H1 (cell line): ENCODE results near the gene INPP5K. TPM values are rescaled to one million over a fixed set of nuclear protein-coding genes. Genes with fewer than 3 reads are reported as not detected.
A peak's percentile ranks its signal among the peaks of the same experiment; 100 is the strongest.

Source experiments
- CTCF ChIA-PET: fragments of 300-600 bp; sonication (Branson Sonifier 250); formaldehyde crosslinking; loops from one replicate; lab custom pipeline; 2021; ENCODE audit not compliant: partially characterized antibody; lab: Charles Lee
- POLR2A ChIA-PET: fragments of 300-600 bp; sonication (Branson Sonifier 250); formaldehyde crosslinking; loops from one replicate; lab custom pipeline; 2021; ENCODE audit warnings: inconsistent platforms; ENCODE audit not compliant: partially characterized antibody; lab: Charles Lee
- DNase-seq, 2 experiments: peaks; one replicate each; pipeline versions ENCODE4 v3.0.0 to v3.0.0-alpha.2; 2010 to 2022; ENCODE audit warnings: low spot score in 2 of 2, low read depth in 1 of 2, mixed read lengths in 1 of 2
- FAIRE-seq: peaks from 2 replicates; lab custom pipeline; 2011; peaks lifted over from hg19 to GRCh38; lab: Jason Lieb, UNC
- H2AFZ ChIP-seq: 2 replicates; pipeline ENCODE4 v1.8.1; 2012; ENCODE audit warnings: low read length, inconsistent platforms
- H2AK5ac ChIP-seq: 2 replicates; pipeline ENCODE4 v1.6.1; 2013; ENCODE audit warnings: low read depth, low read length
- H2BK120ac ChIP-seq: replicated peaks from 2 replicates; pipeline ENCODE3; 2013; ENCODE audit warnings: low read depth, low read length, inconsistent platforms
- H2BK12ac ChIP-seq: 2 replicates; pipeline ENCODE4 v1.6.1; 2013; ENCODE audit warnings: low read depth, low read length
- H2BK15ac ChIP-seq: 2 replicates; pipeline ENCODE4 v1.6.1; 2013; ENCODE audit warnings: low read length
- H2BK20ac ChIP-seq: 2 replicates; pipeline ENCODE4 v1.6.1; 2013; ENCODE audit warnings: low read length
- H2BK5ac ChIP-seq: 2 replicates; pipeline ENCODE4 v1.6.1; 2013; ENCODE audit warnings: low read depth, low read length
- H3K14ac ChIP-seq: 2 replicates; pipeline ENCODE4 v1.6.1; 2013; ENCODE audit warnings: inconsistent platforms; ENCODE audit not compliant: insufficient read length
- H3K18ac ChIP-seq: 2 replicates; pipeline ENCODE4 v1.6.1; 2013; ENCODE audit warnings: low read length; ENCODE audit errors: extremely low read depth
- H3K23ac ChIP-seq: 2 replicates; pipeline ENCODE4 v1.6.1; 2013; ENCODE audit warnings: inconsistent platforms; ENCODE audit not compliant: insufficient read length
- H3K23me2 ChIP-seq: 2 replicates; pipeline ENCODE4 v1.6.1; 2013; ENCODE audit warnings: low read depth, low read length
- H3K27ac ChIP-seq: 2 replicates; pipeline ENCODE4 v1.6.1; 2011; ENCODE audit warnings: low read depth, low read length, inconsistent platforms
- H3K27me3 ChIP-seq, 4 experiments: replicated peaks in 1 of 4; 1 replicate in 1 of 4; 2 replicates in 3 of 4; pipeline versions ENCODE4 v1.6.1 to v1.8.1; 2011 to 2013; ENCODE audit warnings: low read length in 3 of 4, mild to moderate bottlenecking in 3 of 4, inconsistent platforms in 2 of 4, mixed read lengths in 2 of 4, moderate library complexity in 1 of 4; ENCODE audit not compliant: control insufficient read depth in 3 of 4, insufficient read depth in 3 of 4; ENCODE audit errors: extremely low read depth in 1 of 4
- H3K36me3 ChIP-seq, 4 experiments: 2 replicates each; pipeline versions ENCODE4 v1.6.1 to v1.8.1; 2011 to 2013; ENCODE audit warnings: mild to moderate bottlenecking in 4 of 4, low read length in 3 of 4, moderate library complexity in 2 of 4, control low read depth in 1 of 4, inconsistent platforms in 1 of 4; ENCODE audit not compliant: insufficient read depth in 4 of 4, control insufficient read depth in 2 of 4
- H3K4ac ChIP-seq: replicated peaks from 2 replicates; pipeline ENCODE3; 2013; ENCODE audit warnings: low read length, low read depth, mixed read lengths, inconsistent platforms; ENCODE audit not compliant: insufficient read length
- H3K4me1 ChIP-seq, 4 experiments: replicated peaks in 1 of 4; 1 replicate in 1 of 4; 2 replicates in 3 of 4; pipeline versions ENCODE4 v1.6.1 to v1.8.1; 2011 to 2013; ENCODE audit warnings: low read length in 3 of 4, inconsistent platforms in 2 of 4, mixed read lengths in 1 of 4; ENCODE audit not compliant: insufficient read depth in 4 of 4, control insufficient read depth in 3 of 4
- H3K4me2 ChIP-seq, 2 experiments: 2 replicates each; pipeline versions ENCODE4 v1.6.1 to v1.8.1; 2011 to 2013; ENCODE audit warnings: low read depth in 2 of 2, low read length in 2 of 2, control low read depth in 1 of 2, inconsistent platforms in 1 of 2, mild to moderate bottlenecking in 1 of 2; ENCODE audit not compliant: insufficient read depth in 1 of 2
- H3K4me3 ChIP-seq, 4 experiments: fragments of 200-600, 300-600 bp in 1 of 4; sonication (generic), shearing (Covaris generic), sonication (Bioruptor Twin) in 1 of 4; 2 replicates each; pipeline versions ENCODE4 v1.5.1 to v1.8.1; 2011 to 2016; ENCODE audit warnings: low read length in 4 of 4, low read depth in 3 of 4, control low read depth in 2 of 4, inconsistent platforms in 2 of 4, mild to moderate bottlenecking in 2 of 4, mixed read lengths in 1 of 4, moderate library complexity in 1 of 4; ENCODE audit not compliant: insufficient read depth in 2 of 4; ENCODE audit errors: extremely low read depth in 1 of 4
- H3K56ac ChIP-seq: replicated peaks from 2 replicates; pipeline ENCODE3; 2013; ENCODE audit warnings: low read depth, mild to moderate bottlenecking, mixed read lengths, low read length, inconsistent platforms; ENCODE audit not compliant: insufficient read length
- H3K79me1 ChIP-seq: 2 replicates; pipeline ENCODE4 v1.6.1; 2013; ENCODE audit warnings: low read depth, low read length, control low read depth
- H3K79me2 ChIP-seq, 2 experiments: 2 replicates each; pipeline versions ENCODE4 v1.6.1 to v1.8.1; 2012 to 2013; ENCODE audit warnings: low read length in 2 of 2, mild to moderate bottlenecking in 2 of 2, inconsistent platforms in 1 of 2; ENCODE audit not compliant: insufficient read depth in 2 of 2, control insufficient read depth in 1 of 2
- H3K9ac ChIP-seq, 4 experiments: replicated peaks in 1 of 4; 1 replicate in 1 of 4; 2 replicates in 3 of 4; pipeline versions ENCODE4 v1.6.1 to v1.8.1; 2011 to 2013; ENCODE audit warnings: low read depth in 3 of 4, low read length in 3 of 4, control low read depth in 2 of 4, mild to moderate bottlenecking in 2 of 4, moderate library complexity in 2 of 4, inconsistent platforms in 1 of 4; ENCODE audit errors: extremely low read depth in 1 of 4
- H3K9me3 ChIP-seq, 2 experiments: 2 replicates each; pipeline versions ENCODE4 v1.6.1 to v1.8.1; 2012 to 2013; ENCODE audit warnings: mild to moderate bottlenecking in 2 of 2, moderate library complexity in 2 of 2, control low read depth in 1 of 2, inconsistent platforms in 1 of 2, low read depth in 1 of 2, low read length in 1 of 2, mixed read lengths in 1 of 2; ENCODE audit not compliant: insufficient read depth in 2 of 2
- H4K20me1 ChIP-seq, 2 experiments: replicated peaks in 1 of 2; 2 replicates each; pipeline versions ENCODE3 to v1.8.1; 2011 to 2013; ENCODE audit warnings: inconsistent platforms in 2 of 2, low read length in 2 of 2, mild to moderate bottlenecking in 1 of 2; ENCODE audit not compliant: insufficient read depth in 2 of 2, control insufficient read depth in 1 of 2
- H4K5ac ChIP-seq: 2 replicates; pipeline ENCODE4 v1.6.1; 2013; ENCODE audit warnings: low read length, low read depth, mixed read lengths, inconsistent platforms; ENCODE audit not compliant: insufficient read length
- H4K8ac ChIP-seq: 2 replicates; pipeline ENCODE4 v1.8.0; 2013; ENCODE audit warnings: mild to moderate bottlenecking, moderate library complexity, low read length, inconsistent platforms; ENCODE audit not compliant: insufficient read depth; ENCODE audit errors: extremely low read depth
- H4K91ac ChIP-seq: replicated peaks from 2 replicates; pipeline ENCODE3; 2013; ENCODE audit warnings: low read length, mixed read lengths, inconsistent platforms; ENCODE audit not compliant: insufficient read length
- CBX8 ChIP-seq: fragments of 300-800, 300-1000 bp; sonication (generic); IDR thresholded peaks from 2 replicates; pipeline ENCODE4 v1.7.1; 2016; ENCODE audit warnings: low read depth, low read length, borderline replicate concordance
- CHD2 ChIP-seq: IDR thresholded peaks from 2 replicates; pipeline ENCODE4 v1.6.1; 2012; ENCODE audit warnings: low read length, improper control_type of control experiment
- EGR1 ChIP-seq: IDR thresholded peaks from 2 replicates; pipeline ENCODE4 v1.6.1; 2011; ENCODE audit warnings: low read depth, low read length, borderline replicate concordance
- GABPA ChIP-seq: IDR thresholded peaks from 2 replicates; pipeline ENCODE4 v1.6.1; 2011; ENCODE audit warnings: mild to moderate bottlenecking, low read length, moderate library complexity, borderline replicate concordance; ENCODE audit not compliant: insufficient read depth
- GTF2F1 ChIP-seq: IDR thresholded peaks from 2 replicates; pipeline ENCODE4 v1.6.1; 2012; ENCODE audit warnings: low read depth, low read length, improper control_type of control experiment, borderline replicate concordance
- HDAC6 ChIP-seq: IDR thresholded peaks from one replicate; pipeline ENCODE4 v1.7.1; 2012; ENCODE audit warnings: low read depth, mild to moderate bottlenecking, inconsistent platforms, low read length, moderate library complexity
- KDM5A ChIP-seq: fragments of 200-600 bp; IDR thresholded peaks from 2 replicates; pipeline ENCODE4 v1.7.1; 2012; ENCODE audit warnings: mild to moderate bottlenecking, low read length, inconsistent platforms, mixed read lengths
- POLR2A ChIP-seq, 2 experiments: IDR thresholded peaks; 1 replicate in 1 of 2; 2 replicates in 1 of 2; pipeline ENCODE4 v1.6.1; 2011; ENCODE audit warnings: low read depth in 2 of 2, low read length in 2 of 2, mild to moderate bottlenecking in 2 of 2; ENCODE audit errors: control extremely low read depth in 1 of 2
- RAD21 ChIP-seq, 2 experiments: IDR thresholded peaks in 1 of 2; conservative IDR thresholded peaks in 1 of 2; 2 replicates each; pipeline ENCODE4 v1.6.1; 2011; ENCODE audit warnings: low read depth in 2 of 2, low read length in 2 of 2, improper control_type of control experiment in 1 of 2, inconsistent platforms in 1 of 2, mild to moderate bottlenecking in 1 of 2, moderate library complexity in 1 of 2
- SIX5 ChIP-seq: IDR thresholded peaks from 2 replicates; pipeline ENCODE4 v1.6.1; 2011; ENCODE audit warnings: mild to moderate bottlenecking, low read depth, low read length
- SP1 ChIP-seq: IDR thresholded peaks from 2 replicates; pipeline ENCODE4 v1.6.1; 2011; ENCODE audit warnings: low read depth, low read length
- TAF7 ChIP-seq: optimal IDR thresholded peaks from 2 replicates; pipeline ENCODE3; 2011; ENCODE audit warnings: low read depth, mild to moderate bottlenecking, inconsistent platforms, low read length, moderate library complexity, borderline replicate concordance
- TBP ChIP-seq: IDR thresholded peaks from 2 replicates; pipeline ENCODE4 v1.6.1; 2011; ENCODE audit warnings: low read depth, low read length, improper control_type of control experiment
- TCF12 ChIP-seq: IDR thresholded peaks from 2 replicates; pipeline ENCODE4 v1.6.1; 2011; ENCODE audit warnings: low read depth, mild to moderate bottlenecking, low read length
- WGBS, 2 experiments: shearing (Covaris generic) in 1 of 2; methylation state at CpG; one replicate each; pipeline versions ENCODE4 v1.1.6 to v1.1.7; 2013 to 2015; ENCODE audit warnings: low lambda C conversion rate in 2 of 2, mixed read lengths in 2 of 2, inconsistent platforms in 1 of 2, low coverage in 1 of 2, missing lambda C conversion rate in 1 of 2; ENCODE audit not compliant: insufficient replicate concordance in 2 of 2, insufficient coverage in 1 of 2, insufficient read length in 1 of 2; ENCODE audit errors: extremely low coverage in 1 of 2, missing lambda C conversion rate in 1 of 2; 5-methylcytosine and 5-hydroxymethylcytosine counted together
- polyA plus RNA-seq, 7 experiments: library from polyadenylated mRNA; depleted of rRNA in 3 of 7; stranded (reverse) in 5 of 7; unstranded in 2 of 7; fragments of >200 nt in 5 of 7; fragments of 200-250 nt in 2 of 7; gene quantifications; 1 replicate in 5 of 7; 2 replicates in 1 of 7; 4 replicates in 1 of 7; pipeline versions ENCODE4 v1.2.1 to v1.2.3, GENCODE V29; 2011 to 2013; ENCODE audit warnings: missing spikeins in 2 of 7, mixed read lengths in 2 of 7
- total RNA-seq: library from RNA; stranded (reverse); fragmentation: NEBNext Ultra II Directional; extraction: Animal tissue kit (Norgen Biotek cat#: 25700); gene quantifications from 2 replicates; pipeline ENCODE4 v1.2.1, GENCODE V29; 2021

Gene INPP5K
- total and polyA plus RNA-seq, 2 of the 8 experiments (the other 6 are each of a cell fraction or from before 2014, with no cell fraction given): 21.0 to 24.1 TPM

GRCh38 chr17:1511290-1511689 lies 5.1 kb downstream of the INPP5K start:
- H2BK20ac ChIP-seq: no peak overlapping the region
- H3K4me2 ChIP-seq: no peak overlapping the region
- no peak overlapping the region for H4K5ac ChIP-seq
- H3K14ac ChIP-seq: no peak overlapping the region
- no peaks in the 10 kb centered on the region; a peak in 4 of 8 replicates for H3K36me3 ChIP-seq
- H4K20me1 ChIP-seq: peaks cover 0 to 3% of the 10 kb centered on the region in 2 experiments
- H3K9me3 ChIP-seq: no peaks in the 10 kb centered on the region
- no peak overlapping the region for H2BK12ac ChIP-seq
- ChIA-PET CTCF (interaction anchor here (0.6 to 5.1 kb wide), 6 partner anchors 13 to 63 kb away, joined by 3 to 26 read pairs (median 6); no protein-coding TSS in a partner anchor), POLR2A (interaction anchor here (0.8 to 1.7 kb wide), 4 partner anchors 8 to 118 kb away, joined by 3 to 4 read pairs (median 3); partner anchors contain the start of gene MYO1C)
- no peak overlapping the region for H2BK15ac ChIP-seq
- FAIRE-seq: no peak
- no peak overlapping the region for H2BK120ac ChIP-seq
- H3K27ac ChIP-seq: no peak overlapping the region
- no peak overlapping the region for H4K91ac ChIP-seq
- H3K79me2 ChIP-seq: no peaks in the 10 kb centered on the region
- no peak overlapping the region for H3K56ac ChIP-seq
- no peak overlapping the region for H2AK5ac ChIP-seq
- H3K9ac ChIP-seq: 0 out of 7 replicates have a peak overlapping the region, but pooled peaks of 1 of the 4 experiments have one; percentile 35
- no peak overlapping the region for H3K4me3 ChIP-seq
- H3K23me2 ChIP-seq: peaks cover 6% of the 10 kb centered on the region; the same call in 1 of the 2 replicates
- WGBS, 2 experiments: 93% methylated on average over 11 of the region's 11 CpGs; no CpG with 5 or more reads in 1 of the 2 experiments
- H2BK5ac ChIP-seq: no peak overlapping the region
- no peak for DNase-seq
- no peak overlapping the region for H3K23ac ChIP-seq
- H3K4me1 ChIP-seq: peaks cover 0 to 6% (median 3%) of the 10 kb centered on the region in 4 experiments; a peak in 5 of 7 replicates
- no peaks in the 10 kb centered on the region for H3K27me3 ChIP-seq
- no peak overlapping the region for H2AFZ ChIP-seq
- H4K8ac ChIP-seq: no peak overlapping the region; the same call in 1 of the 2 replicates
- no peak overlapping the region for H3K18ac ChIP-seq
- no peak overlapping the region for H3K4ac ChIP-seq
- peaks cover 3% of the 10 kb centered on the region; the same call in 1 of the 2 replicates for H3K79me1 ChIP-seq
- TF ChIP-seq RAD21 (IDR thresholded peaks at IDR 0.05 in 1 of 2, conservative IDR thresholded peaks at IDR 0.05 in 1 of 2; ENCODE audit: low read depth in 2 of 2, low read length in 2 of 2) (no peak), TAF7 (no peak), KDM5A (no peak), GABPA (no peak), GTF2F1 (no peak), HDAC6 (no peak), TBP (no peak), SP1 (no peak), CBX8 (no peak), EGR1 (no peak), SIX5 (no peak), POLR2A (IDR thresholded peaks at IDR 0.05; ENCODE audit: control extremely low read depth in 1 of 2, low read depth in 2 of 2, low read length in 2 of 2) (no peak), TCF12 (no peak), CHD2 (no peak)
